K562 treated with DMSO at 1 percent for 48 hours (cell line): Measurements from ENCODE around the gene RNF5. TPM values are rescaled to one million over a fixed set of nuclear protein-coding genes. Genes with fewer than 3 reads are reported as not detected.

Experiments
- total RNA-seq: library from RNA; unstranded; fragments of 300-600 nt; gene quantifications from 2 replicates; pipeline ENCODE4 v1.2.3, GENCODE V29; 2022; ENCODE audit warnings: low replicate concordance; ENCODE audit errors: extremely low read depth

RNF5 gene, protein sequence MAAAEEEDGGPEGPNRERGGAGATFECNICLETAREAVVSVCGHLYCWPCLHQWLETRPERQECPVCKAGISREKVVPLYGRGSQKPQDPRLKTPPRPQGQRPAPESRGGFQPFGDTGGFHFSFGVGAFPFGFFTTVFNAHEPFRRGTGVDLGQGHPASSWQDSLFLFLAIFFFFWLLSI
- total RNA-seq = not detected in 2 replicates

GRCh38 chr6:32177788-32178546, at the start of gene RNF5:
RNF5 (plus strand) TSS chr6:32178405; CDS start chr6:32178512, 107 bp downstream.

DNA sequence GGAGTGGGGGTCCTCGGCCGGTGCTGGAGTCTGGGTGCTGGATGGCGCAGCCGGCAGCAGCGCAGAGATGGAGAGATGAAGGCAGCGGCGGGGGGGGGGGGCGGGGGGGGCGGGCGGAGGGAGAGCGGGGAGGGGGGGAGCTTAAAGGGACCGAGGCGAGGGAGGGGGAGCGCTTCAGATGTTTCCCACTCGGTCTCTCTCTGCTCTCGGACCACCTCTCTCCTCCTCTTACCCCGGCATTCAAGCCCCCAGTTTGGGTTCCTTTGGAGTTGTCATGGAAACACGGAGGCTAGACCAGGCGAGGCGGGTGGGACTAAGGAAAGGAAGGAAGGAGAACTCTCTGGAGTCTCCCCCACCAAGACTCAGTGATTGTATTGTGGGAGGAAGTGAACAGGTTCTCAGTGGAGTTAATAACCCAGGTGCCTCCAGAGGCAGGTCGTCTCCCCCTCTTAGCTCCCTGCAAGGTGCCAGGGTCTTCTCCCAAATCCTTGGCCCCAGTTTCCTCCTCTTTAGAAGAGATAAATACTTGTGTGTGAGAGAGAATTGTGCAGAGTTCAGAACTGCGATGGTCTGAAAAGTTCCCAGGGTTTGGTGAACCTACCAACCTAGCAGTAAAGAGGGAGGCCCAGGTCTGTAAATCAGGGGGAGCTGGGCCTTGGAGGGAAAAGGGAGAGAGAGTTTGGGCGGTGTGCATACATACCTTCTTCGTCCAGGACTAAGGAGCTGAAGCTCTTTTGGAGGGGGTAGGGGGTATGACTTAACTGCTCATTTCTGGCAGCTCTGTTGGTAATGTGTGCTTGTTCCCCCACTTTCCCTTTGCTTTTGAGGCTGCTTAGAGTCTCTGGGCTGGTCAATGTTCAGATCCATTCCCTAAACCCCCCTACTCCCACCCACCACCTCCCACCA, 26.1 kb upstream of the RNF5 start, which contains the start of gene PRRT1:
Gene PRRT1 (minus strand): TSS at position 77 of the 906 bp plus-strand sequence. CDS start 112 bp downstream, outside the sequence.

DNA sequence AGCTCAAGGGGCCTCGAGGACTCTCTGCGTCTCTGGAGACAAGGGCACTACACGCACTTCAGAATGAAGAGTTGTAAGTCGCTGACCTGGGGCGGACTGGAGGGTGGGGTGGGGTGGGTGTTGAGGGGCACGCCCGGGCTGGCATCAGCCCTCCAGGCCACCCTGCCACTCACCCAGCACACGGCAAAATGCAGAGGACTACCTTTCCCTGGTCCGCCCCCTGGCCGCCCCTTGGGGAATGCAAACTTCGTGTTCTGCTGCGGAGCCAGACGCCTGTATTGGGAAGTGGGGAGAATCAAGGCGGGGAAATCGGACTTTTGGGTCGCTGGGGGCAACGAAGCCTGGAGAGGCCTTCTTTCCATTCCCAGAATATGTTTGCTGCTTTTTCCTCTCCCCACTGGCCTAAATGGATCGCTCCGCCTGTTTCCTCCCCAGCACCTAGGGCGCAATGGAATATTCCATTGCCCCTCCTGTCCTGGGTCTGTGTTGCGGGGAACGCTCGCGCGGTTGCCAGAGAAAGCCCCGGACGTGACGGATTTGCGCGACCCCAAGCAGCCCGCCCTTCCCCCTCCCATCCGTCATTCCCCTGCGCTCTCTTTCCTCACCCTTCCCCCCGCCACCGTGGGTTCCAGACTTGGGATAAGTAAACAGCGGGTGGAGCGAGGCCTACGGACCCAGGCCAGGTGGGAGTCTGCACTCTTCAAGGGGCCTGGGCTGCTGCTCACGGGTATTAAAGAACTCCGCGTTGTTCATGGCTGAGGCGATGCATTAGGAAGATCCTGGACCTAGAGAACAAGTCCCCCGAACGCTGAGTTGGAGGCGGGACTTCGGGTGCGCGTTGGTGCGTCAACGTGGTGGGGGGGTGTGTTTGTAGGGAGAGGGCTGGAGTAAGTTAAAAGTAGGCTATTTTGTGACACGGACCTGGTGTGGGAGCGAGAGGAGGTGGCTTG, 24.4 kb upstream of the RNF5 start, which contains the start of gene PPT2:
Gene PPT2 (plus strand): TSS at position 578 of the 950 bp plus-strand sequence. CDS start 454 bp downstream, outside the sequence.

DNA sequence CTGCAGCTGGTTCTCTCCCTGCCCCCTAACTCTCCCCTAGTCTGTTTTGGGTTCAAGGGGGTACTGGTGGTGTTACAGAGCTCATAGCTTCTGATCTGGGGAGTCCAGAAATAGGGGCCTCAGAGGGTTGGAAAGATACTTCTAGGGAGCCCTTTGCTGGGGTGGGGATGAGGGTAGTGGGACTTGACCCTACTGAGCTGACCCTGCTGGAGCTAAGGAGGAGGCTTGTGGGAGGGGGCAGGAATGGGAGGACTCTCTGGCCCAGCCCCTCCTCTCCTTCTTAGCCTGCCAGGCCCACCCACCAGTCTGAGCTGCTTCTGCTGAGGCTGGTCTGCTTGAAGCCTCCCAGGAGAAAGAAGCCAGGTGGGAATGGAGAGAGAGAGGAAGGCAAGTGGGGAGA, 13.9 kb upstream of the RNF5 start, which contains the start of gene EGFL8:
Gene EGFL8 (plus strand): TSS at position 301 of the 400 bp plus-strand sequence. CDS start 1,571 bp downstream, outside the sequence.

DNA sequence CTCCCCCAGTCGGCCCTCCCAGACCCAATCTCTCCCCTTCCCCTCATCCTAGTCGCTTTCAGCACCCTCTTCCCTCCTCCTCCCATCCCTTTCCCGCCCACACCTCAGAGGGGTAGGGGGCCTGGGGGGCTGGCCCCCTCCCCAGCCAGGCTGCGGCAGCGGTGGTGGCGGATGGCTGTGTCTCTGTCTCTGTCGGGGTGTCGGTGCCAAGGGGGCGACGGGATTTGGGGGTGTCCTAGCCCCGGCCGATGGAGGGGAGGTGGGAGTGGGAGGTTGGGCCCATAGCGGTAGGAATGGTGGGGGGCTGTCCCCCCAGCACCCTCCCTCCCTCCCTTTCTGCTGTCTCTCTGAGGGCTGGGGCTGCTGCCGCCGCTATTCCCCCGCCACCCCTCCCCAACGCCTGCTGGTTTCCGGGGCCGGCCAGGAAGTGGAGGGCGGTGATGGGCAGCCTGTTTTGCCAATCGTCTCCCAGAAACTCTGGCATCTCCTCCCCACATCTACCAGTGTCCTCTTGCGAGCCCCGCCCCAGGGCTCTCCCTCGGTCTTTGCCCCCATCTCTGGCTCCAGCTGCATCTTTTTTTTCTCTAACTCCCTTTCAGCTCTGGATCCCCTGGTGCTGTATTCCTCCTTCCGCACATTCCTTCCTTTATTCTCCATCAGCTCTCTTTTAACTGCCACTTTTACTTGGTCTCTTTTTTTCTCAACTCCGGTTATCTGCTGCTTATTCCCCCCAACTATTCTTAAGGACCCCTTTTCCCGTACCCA, 2.3 kb upstream of the RNF5 start, which contains the start of gene AGPAT1:
Gene AGPAT1 (minus strand): TSS at position 374 of the 765 bp plus-strand sequence. CDS start 4,588 bp downstream, outside the sequence.

DNA sequence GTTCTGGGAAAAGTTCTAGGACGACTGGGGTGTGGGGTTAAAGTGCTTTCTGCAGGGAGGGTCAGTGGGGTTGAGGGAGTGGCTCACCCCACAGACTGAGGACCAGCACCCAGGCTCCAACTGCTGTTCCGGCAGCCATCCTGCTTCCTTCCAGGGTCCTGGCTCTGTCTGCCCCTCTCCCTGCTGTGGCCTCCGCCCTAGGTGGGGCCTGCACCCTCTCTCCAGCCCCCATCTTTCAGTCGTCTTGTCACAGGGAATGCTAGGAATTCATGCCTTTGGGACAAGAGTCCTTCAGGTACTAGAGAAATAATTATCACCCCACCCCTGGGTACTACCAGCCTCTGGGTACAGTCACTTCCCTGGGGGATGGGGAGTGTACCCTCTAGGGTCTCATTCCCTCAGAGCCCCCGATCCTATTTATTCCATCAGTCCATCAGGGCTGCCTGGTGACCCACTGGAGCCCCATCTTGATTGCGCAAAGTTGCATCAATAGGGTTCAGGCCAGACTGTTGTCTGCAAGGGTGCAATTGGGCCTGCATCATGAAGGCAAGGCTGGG, 6.0 kb downstream of the RNF5 start, which contains the start of gene AGER:
Gene AGER (minus strand): TSS at position 170 of the 557 bp plus-strand sequence. CDS start 31 bp downstream, at position 139.

GRCh38 chr6:32190054-32190851, 12.0 kb downstream of the RNF5 start, which contains the start of gene PBX2:
PBX2 (minus strand) TSS chr6:32190202; CDS start chr6:32189915, 287 bp downstream.

DNA sequence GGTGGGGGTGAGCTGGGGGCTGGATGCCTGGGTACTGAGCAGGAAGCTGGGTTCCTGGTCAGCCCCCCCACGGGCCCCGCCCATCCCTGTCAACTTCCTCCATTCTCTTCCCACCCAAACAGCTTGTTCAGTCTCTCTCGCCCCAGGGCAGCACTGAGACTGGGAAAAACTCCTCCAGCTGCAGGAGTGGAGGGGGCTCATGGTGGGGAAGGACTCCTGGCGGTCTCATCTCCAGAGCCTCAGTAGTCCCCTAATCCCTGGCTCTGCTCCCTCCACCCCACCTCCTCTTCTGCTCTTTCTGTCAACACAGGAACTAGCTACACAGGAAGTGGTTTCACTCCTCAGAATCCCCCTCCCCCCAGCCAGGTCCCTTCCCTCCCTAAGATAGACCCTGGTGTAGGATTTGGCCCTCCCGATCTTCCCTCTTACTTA, 14.4 kb downstream of the RNF5 start, which contains the start of gene GPSM3:
Gene GPSM3 (minus strand): TSS at position 36 of the 432 bp plus-strand sequence. CDS start 130 bp downstream, outside the sequence.

DNA sequence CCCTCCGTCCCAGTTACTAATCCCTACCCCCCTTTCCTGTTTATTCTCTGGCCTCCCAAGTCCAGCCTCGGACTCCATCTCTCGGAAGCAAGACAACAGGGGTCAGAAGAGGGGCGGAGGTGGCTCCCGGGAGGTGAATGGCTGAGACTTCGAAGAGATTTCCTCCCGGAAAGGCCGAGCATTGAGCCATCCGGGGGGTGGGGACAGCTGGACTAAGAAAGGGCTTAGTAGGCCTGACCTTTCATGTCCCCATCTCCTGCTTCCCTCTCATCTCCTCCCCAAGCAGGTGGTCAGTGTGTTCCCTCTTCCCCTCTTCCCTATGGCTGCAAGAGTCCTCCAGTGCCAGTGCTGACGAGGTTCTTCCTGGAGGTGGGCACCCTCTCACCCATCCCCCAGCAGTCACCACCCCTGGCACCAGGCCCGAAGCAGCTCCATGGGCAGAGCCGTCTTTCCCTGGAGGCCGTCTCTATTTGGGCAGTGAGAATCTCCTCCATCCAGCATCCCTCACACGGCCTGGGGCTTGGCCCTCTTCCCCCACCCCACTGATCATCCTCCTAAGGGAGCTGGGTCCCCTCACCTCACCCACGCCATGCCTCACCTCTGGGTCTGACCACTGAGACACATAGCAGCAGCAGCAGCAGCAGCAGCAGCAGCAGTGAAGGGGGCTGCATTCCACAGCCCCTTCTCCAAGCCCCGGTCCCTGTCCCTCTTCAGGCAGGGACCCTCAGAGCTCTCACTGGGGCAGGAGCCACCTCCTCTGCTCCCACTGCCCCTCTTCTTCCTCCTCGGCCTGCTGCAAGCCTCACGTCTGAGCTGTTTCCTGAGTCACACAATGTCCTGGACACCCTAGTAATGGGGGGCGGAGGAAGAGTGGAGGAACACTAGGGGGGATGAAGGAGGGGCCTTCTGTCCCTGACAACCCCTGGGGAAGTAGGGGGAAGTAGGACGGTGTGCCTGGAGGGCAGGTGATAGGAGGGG, 45.3 kb downstream of the RNF5 start, which contains the start of gene NOTCH4:
Gene NOTCH4 (minus strand): TSS at position 810 of the 978 bp plus-strand sequence. CDS start 139 bp downstream, at position 671.

Other genes starting within 250 kb of the RNF5 start
- gene CFB, start 232.3 kb upstream of the RNF5 start, total RNA-seq = not detected in 2 replicates
- not detected in 2 replicates for gene NELFE, start 219.4 kb upstream of the RNF5 start, total RNA-seq
- not detected in 2 replicates for gene SKIC2, start 219.2 kb upstream of the RNF5 start, total RNA-seq
- 217 TPM in 1 of 2 replicates, not detected in the other for gene DXO, start 206.3 kb upstream of the RNF5 start, total RNA-seq
- not detected in 2 replicates for gene C4A, start 196.3 kb upstream of the RNF5 start, total RNA-seq
- not detected in 2 replicates for gene C4B, start 163.6 kb upstream of the RNF5 start, total RNA-seq
- not detected in 2 replicates for gene CYP21A2, start 140.0 kb upstream of the RNF5 start, total RNA-seq
- not detected in 2 replicates for gene TNXB, start 69.1 kb upstream of the RNF5 start, total RNA-seq
- not detected in 2 replicates for gene ATF6B, start 50.2 kb upstream of the RNF5 start, total RNA-seq
- not detected in 2 replicates for gene FKBPL, start 48.1 kb upstream of the RNF5 start, total RNA-seq
- gene PRRT1, start 26.5 kb upstream of the RNF5 start, total RNA-seq = not detected in 2 replicates
- gene PPT2, start 24.3 kb upstream of the RNF5 start, total RNA-seq = not detected in 2 replicates
- not detected in 2 replicates for gene EGFL8, start 13.8 kb upstream of the RNF5 start, total RNA-seq
- not detected in 2 replicates for gene AGPAT1, start 2.3 kb upstream of the RNF5 start, total RNA-seq
- not detected in 2 replicates for gene AGER, start 5.8 kb downstream of the RNF5 start, total RNA-seq
- gene PBX2, start 11.8 kb downstream of the RNF5 start, total RNA-seq = not detected in 2 replicates
- not detected in 2 replicates for gene GPSM3, start 14.2 kb downstream of the RNF5 start, total RNA-seq
- not detected in 2 replicates for gene NOTCH4, start 45.7 kb downstream of the RNF5 start, total RNA-seq
- not detected in 2 replicates for gene TSBP1, start 193.5 kb downstream of the RNF5 start, total RNA-seq
- not detected in 2 replicates for gene BTNL2, start 228.8 kb downstream of the RNF5 start, total RNA-seq